SK-N-SH (cell line): ENCODE data around the gene S100A16. TPM values are rescaled to one million over a fixed set of nuclear protein-coding genes. Genes with fewer than 3 reads are reported as not detected.
A peak's percentile ranks its signal among the peaks of the same experiment; 100 is the strongest.

Experiments used
- CTCF ChIA-PET: fragments of 300-600, 350-600 bp; formaldehyde crosslinking; extraction: SDS; loops from one replicate; lab custom pipeline; 2021; lab: Yijun Ruan, JAX
- POLR2A ChIA-PET: fragments of 350-600 bp; sonication (Branson Sonifier 250); formaldehyde crosslinking; extraction: SDS; loops from one replicate; lab custom pipeline; 2020; ENCODE audit warnings: antibody characterized with exemption, inconsistent platforms; lab: Yijun Ruan, JAX
- DNase-seq: peaks from one replicate; pipeline ENCODE4 v3.0.0; 2012
- H2AFZ ChIP-seq: fragments of 200-600 bp; sonication (generic); 2 replicates; pipeline ENCODE4 v1.8.1; 2016; ENCODE audit warnings: antibody characterized with exemption, mild to moderate bottlenecking, low read depth
- H3F3A ChIP-seq: fragments of 200-600 bp; sonication (generic); replicated peaks from 2 replicates; pipeline ENCODE3; 2016; ENCODE audit warnings: antibody characterized with exemption, mild to moderate bottlenecking; ENCODE audit not compliant: insufficient read depth
- H3K27ac ChIP-seq, 2 experiments: fragments of 200-500 bp in 1 of 2; fragments of 200-600 bp in 1 of 2; sonication (Bioruptor generic) in 1 of 2; sonication (generic), shearing (Covaris generic) in 1 of 2; 2 replicates each; pipeline versions ENCODE4 v1.5.1 to v1.6.1; 2014 to 2016; ENCODE audit warnings: low read depth in 2 of 2, inconsistent platforms in 1 of 2, low read length in 1 of 2, mild to moderate bottlenecking in 1 of 2, mixed read lengths in 1 of 2
- H3K27me3 ChIP-seq: fragments of 200-600 bp; sonication (generic), shearing (Covaris generic); 2 replicates; pipeline ENCODE4 v1.6.1; 2016; ENCODE audit warnings: mixed run types; ENCODE audit not compliant: insufficient read depth
- H3K36me3 ChIP-seq, 2 experiments: fragments of 200-500 bp in 1 of 2; fragments of 200-600 bp in 1 of 2; sonication (Bioruptor generic) in 1 of 2; sonication (generic) in 1 of 2; replicated peaks in 1 of 2; 2 replicates each; pipeline versions ENCODE3 to v1.5.1; 2014 to 2016; ENCODE audit warnings: low read length in 1 of 2, mild to moderate bottlenecking in 1 of 2; ENCODE audit not compliant: insufficient read depth in 2 of 2, control insufficient read depth in 1 of 2
- H3K4me1 ChIP-seq, 2 experiments: fragments of 200-500 bp in 1 of 2; fragments of 200-600 bp in 1 of 2; sonication (Bioruptor generic) in 1 of 2; sonication (generic), shearing (Covaris generic) in 1 of 2; 2 replicates each; pipeline versions ENCODE4 v1.5.1 to v1.6.1; 2014 to 2016; ENCODE audit warnings: low read depth in 1 of 2, low read length in 1 of 2, mixed run types in 1 of 2; ENCODE audit not compliant: insufficient read depth in 2 of 2, control insufficient read depth in 1 of 2
- H3K4me2 ChIP-seq: fragments of 200-600 bp; sonication (generic), shearing (Covaris generic); 2 replicates; pipeline ENCODE4 v1.6.1; 2017; ENCODE audit warnings: mixed run types
- H3K4me3 ChIP-seq, 2 experiments: fragments of 200-500 bp in 1 of 2; fragments of 200-600 bp in 1 of 2; sonication (Bioruptor generic) in 1 of 2; sonication (generic), shearing (Covaris generic) in 1 of 2; 2 replicates each; pipeline versions ENCODE4 v1.5.1 to v1.8.1; 2014 to 2016; ENCODE audit warnings: low read depth in 2 of 2, inconsistent platforms in 1 of 2, low read length in 1 of 2, mild to moderate bottlenecking in 1 of 2, mixed read lengths in 1 of 2, moderate library complexity in 1 of 2
- H3K79me2 ChIP-seq: fragments of 200-600 bp; sonication (generic); 2 replicates; pipeline ENCODE4 v1.8.1; 2017; ENCODE audit warnings: mild to moderate bottlenecking; ENCODE audit not compliant: insufficient read depth
- H3K9ac ChIP-seq: fragments of 200-600 bp; sonication (generic); 2 replicates; pipeline ENCODE4 v1.6.1; 2017; ENCODE audit warnings: mixed run types
- H3K9me2 ChIP-seq: fragments of 200-600 bp; sonication (generic); 2 replicates; pipeline ENCODE4 v1.6.1; 2017; ENCODE audit warnings: mixed run types
- H3K9me3 ChIP-seq: fragments of 200-600 bp; sonication (generic); 2 replicates; pipeline ENCODE4 v1.6.1; 2017; ENCODE audit warnings: mixed run types, mild to moderate bottlenecking, moderate library complexity
- H4K20me1 ChIP-seq: fragments of 200-600 bp; sonication (generic); 2 replicates; pipeline ENCODE4 v1.6.1; 2017; ENCODE audit warnings: mild to moderate bottlenecking, mixed run types; ENCODE audit not compliant: insufficient read depth
- EP300 ChIP-seq, 2 experiments: IDR thresholded peaks; 2 replicates each; pipeline versions ENCODE4 v1.4.0 to v1.6.1; 2012; ENCODE audit warnings: borderline replicate concordance in 1 of 2, low read depth in 1 of 2, low read length in 1 of 2
- FOSL2 ChIP-seq: IDR thresholded peaks from 2 replicates; pipeline ENCODE4 v1.4.0; 2012; ENCODE audit warnings: low read depth, mild to moderate bottlenecking, moderate library complexity, borderline replicate concordance
- FOXM1 ChIP-seq: IDR thresholded peaks from 2 replicates; pipeline ENCODE4 v1.4.0; 2012; ENCODE audit warnings: low read depth, mild to moderate bottlenecking
- GABPA ChIP-seq: IDR thresholded peaks from 2 replicates; pipeline ENCODE4 v1.4.0; 2012; ENCODE audit warnings: low read depth, mild to moderate bottlenecking
- GATA2 ChIP-seq: sonication (generic); formaldehyde crosslinking; IDR thresholded peaks from 2 replicates; pipeline ENCODE4 v1.5.0; 2020; ENCODE audit warnings: mild to moderate bottlenecking, missing genetic modification reagents
- MEF2A ChIP-seq: IDR thresholded peaks from 2 replicates; pipeline ENCODE4 v1.4.0; 2012; ENCODE audit warnings: low read depth, borderline replicate concordance
- MXI1 ChIP-seq: IDR thresholded peaks from 2 replicates; pipeline ENCODE4 v1.6.1; 2012; ENCODE audit warnings: mild to moderate bottlenecking, low read depth, low read length, improper control_type of control experiment
- NRF1 ChIP-seq: IDR thresholded peaks from 2 replicates; pipeline ENCODE4 v1.6.1; 2012; ENCODE audit warnings: low read depth, mild to moderate bottlenecking, low read length
- RAD21 ChIP-seq: IDR thresholded peaks from 2 replicates; pipeline ENCODE4 v1.6.1; 2012; ENCODE audit warnings: mild to moderate bottlenecking, low read length
- RCOR1 ChIP-seq: fragments of 150-350 bp; IDR thresholded peaks from 2 replicates; pipeline ENCODE4 v1.6.1; 2017; ENCODE audit warnings: antibody characterized with exemption, low read length
- RXRA ChIP-seq: IDR thresholded peaks from 2 replicates; pipeline ENCODE4 v1.4.0; 2012; ENCODE audit warnings: low read depth, mild to moderate bottlenecking, borderline replicate concordance
- SIN3A ChIP-seq: IDR thresholded peaks from 2 replicates; pipeline ENCODE4 v1.6.1; 2012; ENCODE audit warnings: low read depth, mild to moderate bottlenecking, low read length, moderate library complexity, borderline replicate concordance
- SMC3 ChIP-seq: IDR thresholded peaks from 2 replicates; pipeline ENCODE4 v1.6.1; 2012; ENCODE audit warnings: low read depth, low read length, improper control_type of control experiment
- TAF1 ChIP-seq: IDR thresholded peaks from 2 replicates; pipeline ENCODE4 v1.6.1; 2012; ENCODE audit warnings: low read depth, mild to moderate bottlenecking, low read length, moderate library complexity, borderline replicate concordance
- TCF12 ChIP-seq: IDR thresholded peaks from 2 replicates; pipeline ENCODE4 v1.4.0; 2012
- USF2 ChIP-seq: fragments of 150-350 bp; IDR thresholded peaks from 2 replicates; pipeline ENCODE4 v1.6.1; 2017; ENCODE audit warnings: antibody characterized with exemption, low read length, low read depth, borderline replicate concordance
- YY1 ChIP-seq: IDR thresholded peaks from 2 replicates; pipeline ENCODE4 v1.4.0; 2012; ENCODE audit warnings: low read depth, mild to moderate bottlenecking
- WGBS: methylation state at CpG from one replicate; pipeline ENCODE4 v1.1.6; 2017; ENCODE audit warnings: low lambda C conversion rate; 5-methylcytosine and 5-hydroxymethylcytosine counted together
- polyA plus RNA-seq, 3 experiments: library from polyadenylated mRNA; depleted of rRNA; stranded (reverse); fragments of >200 nt; gene quantifications; 2 replicates each; pipeline ENCODE4 v1.2.3, GENCODE V29; 2012
- TF ChIP-seq, protein P1 (sequence below): IDR thresholded peaks from 2 replicates; pipeline ENCODE4; 2012
- TF ChIP-seq, protein P2 (sequence below): fragments of 150-350 bp; IDR thresholded peaks from 2 replicates; pipeline ENCODE4 v1.6.1; 2016; ENCODE audit warnings: mild to moderate bottlenecking, low read depth, low read length
- TF ChIP-seq, protein P3 (sequence below): IDR thresholded peaks from 2 replicates; pipeline ENCODE4 v1.4.0; 2012; ENCODE audit warnings: low read depth, borderline replicate concordance

Gene S100A16
- polyA plus RNA-seq, 1 of the 3 experiments (the other 2 are of a cell fraction) = 512 TPM

GRCh38 chr1:153565529-153566374 is 47.2 kb downstream of the S100A16 start, which contains the start of gene S100A2 (continued):
- TF ChIP-seq FOSL2 (peak; percentile 90), YY1 (no peak)

- Histone ChIP-seq H3K36me3 (no peaks in the 10 kb centered on the region), H3K9me2 (no peaks in the 10 kb centered on the region), H3K79me2 (peaks cover 26% of the 10 kb centered on the region), H3K4me1 (peaks cover 35 to 43% of the 10 kb centered on the region in 2 experiments), H2AFZ (no peak overlapping the region; the same call in 1 of the 2 replicates), H3K9me3 (no peaks in the 10 kb centered on the region), H3K27me3 (no peaks in the 10 kb centered on the region), H3F3A (peaks cover 5% of the 10 kb centered on the region), H4K20me1 (no peaks in the 10 kb centered on the region), H3K4me2 (no peak overlapping the region; the same call in 1 of the 2 replicates), H3K9ac (peak overlapping the region; percentile 38; the same call in 1 of the 2 replicates), H3K4me3 (no peak overlapping the region), H3K27ac (peak overlapping the region in 1 of 2 experiments; percentile 99; a peak in 3 of 4 replicates)
- ChIA-PET POLR2A (no interaction called here), CTCF (interaction anchor here (0.7 to 7.2 kb wide), 10 partner anchors 8 to 69 kb away, joined by 3 to 81 read pairs (median 4); no protein-coding TSS in a partner anchor)
- DNase-seq = no peak
- WGBS = 100% methylated on average over 3 of the region's 7 CpGs
- TF ChIP-seq NRF1 (no peak), SIN3A (no peak), GATA2 (CRISPR knock-in tag) (no peak), USF2 (no peak), RCOR1 (no peak), TAF1 (no peak), YY1 (no peak), MEF2A (no peak), FOXM1 (no peak), RAD21 (no peak), GABPA (no peak), RXRA (no peak), SMC3 (no peak), EP300 (IDR thresholded peaks at IDR 0.05; ENCODE audit: borderline replicate concordance in 1 of 2, low read depth in 1 of 2, low read length in 1 of 2) (no peak), MXI1 (no peak), TCF12 (no peak)
- TF ChIP-seq, protein P1, sequence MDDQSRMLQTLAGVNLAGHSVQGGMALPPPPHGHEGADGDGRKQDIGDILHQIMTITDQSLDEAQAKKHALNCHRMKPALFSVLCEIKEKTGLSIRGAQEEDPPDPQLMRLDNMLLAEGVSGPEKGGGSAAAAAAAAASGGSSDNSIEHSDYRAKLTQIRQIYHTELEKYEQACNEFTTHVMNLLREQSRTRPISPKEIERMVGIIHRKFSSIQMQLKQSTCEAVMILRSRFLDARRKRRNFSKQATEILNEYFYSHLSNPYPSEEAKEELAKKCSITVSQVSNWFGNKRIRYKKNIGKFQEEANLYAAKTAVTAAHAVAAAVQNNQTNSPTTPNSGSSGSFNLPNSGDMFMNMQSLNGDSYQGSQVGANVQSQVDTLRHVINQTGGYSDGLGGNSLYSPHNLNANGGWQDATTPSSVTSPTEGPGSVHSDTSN = no peak
- TF ChIP-seq, protein P2, sequence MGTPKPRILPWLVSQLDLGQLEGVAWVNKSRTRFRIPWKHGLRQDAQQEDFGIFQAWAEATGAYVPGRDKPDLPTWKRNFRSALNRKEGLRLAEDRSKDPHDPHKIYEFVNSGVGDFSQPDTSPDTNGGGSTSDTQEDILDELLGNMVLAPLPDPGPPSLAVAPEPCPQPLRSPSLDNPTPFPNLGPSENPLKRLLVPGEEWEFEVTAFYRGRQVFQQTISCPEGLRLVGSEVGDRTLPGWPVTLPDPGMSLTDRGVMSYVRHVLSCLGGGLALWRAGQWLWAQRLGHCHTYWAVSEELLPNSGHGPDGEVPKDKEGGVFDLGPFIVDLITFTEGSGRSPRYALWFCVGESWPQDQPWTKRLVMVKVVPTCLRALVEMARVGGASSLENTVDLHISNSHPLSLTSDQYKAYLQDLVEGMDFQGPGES = no peak
- TF ChIP-seq, protein P3, sequence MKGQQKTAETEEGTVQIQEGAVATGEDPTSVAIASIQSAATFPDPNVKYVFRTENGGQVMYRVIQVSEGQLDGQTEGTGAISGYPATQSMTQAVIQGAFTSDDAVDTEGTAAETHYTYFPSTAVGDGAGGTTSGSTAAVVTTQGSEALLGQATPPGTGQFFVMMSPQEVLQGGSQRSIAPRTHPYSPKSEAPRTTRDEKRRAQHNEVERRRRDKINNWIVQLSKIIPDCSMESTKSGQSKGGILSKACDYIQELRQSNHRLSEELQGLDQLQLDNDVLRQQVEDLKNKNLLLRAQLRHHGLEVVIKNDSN = no peak
Measured at GRCh38 chr1:153563991-153564390, 48.9 kb downstream of the S100A16 start.
